NK-92 (cell line): Measurements from ENCODE around the gene CCNB2.

Experiments used
- DNase-seq: peaks from one replicate; lab custom pipeline; 2025; ENCODE audit not compliant: unreplicated experiment; lab: John Stamatoyannopoulos, UW

CCNB2 gene

DNA sequence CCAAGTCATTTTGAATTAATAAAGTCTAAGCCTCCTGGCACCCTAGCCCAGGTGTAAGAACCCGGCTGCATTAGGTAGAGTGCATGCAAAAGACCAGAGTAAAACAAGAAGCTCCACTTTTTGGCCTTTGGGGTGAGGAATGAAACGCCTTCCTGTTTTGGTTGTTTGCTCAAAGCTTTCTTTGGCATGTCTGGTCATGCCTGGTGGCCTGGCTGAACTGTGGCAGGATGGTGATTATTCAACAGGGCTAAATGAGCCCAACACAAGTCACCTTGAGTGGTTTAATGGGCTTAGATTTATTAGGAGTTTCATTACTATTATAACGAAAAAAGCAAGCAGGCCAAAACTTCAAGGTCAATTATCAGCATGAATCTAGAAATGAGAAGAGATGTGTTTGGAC is 60.8 kb downstream of the CCNB2 start:
- DNase-seq, result no peak

DNA sequence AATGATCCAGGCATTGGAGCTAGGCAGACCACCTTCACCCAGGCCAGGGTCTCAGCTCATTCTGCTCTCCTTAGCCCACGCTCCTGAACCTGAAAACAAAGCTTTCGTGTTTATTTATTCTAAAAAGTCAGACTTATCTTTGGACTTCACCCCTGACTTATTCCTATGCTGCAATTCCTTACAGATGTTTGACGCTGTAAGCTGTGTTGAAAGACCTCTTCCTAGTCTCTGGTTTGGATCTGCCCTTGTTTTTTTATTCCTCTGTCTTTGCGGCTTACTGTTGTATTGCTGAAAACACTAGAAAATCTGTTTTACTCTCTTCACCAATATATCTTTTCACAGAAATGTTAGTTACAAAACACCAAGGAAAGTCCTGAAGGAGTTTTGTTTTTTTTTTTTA is 61.2 kb downstream of the CCNB2 start:
- DNase-seq, result no peak

- DNase-seq, result no peak
Observed at GRCh38 chr15:59166601-59167265, 61.8 kb downstream of the CCNB2 start.

DNA sequence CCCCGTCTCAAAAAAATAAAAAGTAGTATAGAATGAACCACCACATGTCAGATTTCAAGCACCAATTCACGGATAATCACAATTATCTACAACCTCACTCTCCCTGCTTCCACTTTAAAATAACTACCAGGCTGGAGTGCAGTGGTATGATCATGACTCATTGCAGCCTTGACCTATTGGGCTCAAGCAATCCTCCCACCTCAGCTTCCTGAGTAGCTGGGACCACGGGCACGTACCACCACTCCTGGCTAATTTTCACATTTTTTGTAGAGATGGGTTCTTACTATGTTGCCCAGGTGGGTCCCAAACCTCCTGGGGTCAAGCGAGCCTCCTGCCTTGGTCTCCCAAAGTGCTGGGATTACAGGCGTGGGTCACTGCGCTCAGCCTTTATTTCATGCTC is 63.6 kb downstream of the CCNB2 start:
- no peak for DNase-seq

GRCh38 chr15:59169251-59169708 is 64.3 kb downstream of the CCNB2 start:
- no peak for DNase-seq

DNA sequence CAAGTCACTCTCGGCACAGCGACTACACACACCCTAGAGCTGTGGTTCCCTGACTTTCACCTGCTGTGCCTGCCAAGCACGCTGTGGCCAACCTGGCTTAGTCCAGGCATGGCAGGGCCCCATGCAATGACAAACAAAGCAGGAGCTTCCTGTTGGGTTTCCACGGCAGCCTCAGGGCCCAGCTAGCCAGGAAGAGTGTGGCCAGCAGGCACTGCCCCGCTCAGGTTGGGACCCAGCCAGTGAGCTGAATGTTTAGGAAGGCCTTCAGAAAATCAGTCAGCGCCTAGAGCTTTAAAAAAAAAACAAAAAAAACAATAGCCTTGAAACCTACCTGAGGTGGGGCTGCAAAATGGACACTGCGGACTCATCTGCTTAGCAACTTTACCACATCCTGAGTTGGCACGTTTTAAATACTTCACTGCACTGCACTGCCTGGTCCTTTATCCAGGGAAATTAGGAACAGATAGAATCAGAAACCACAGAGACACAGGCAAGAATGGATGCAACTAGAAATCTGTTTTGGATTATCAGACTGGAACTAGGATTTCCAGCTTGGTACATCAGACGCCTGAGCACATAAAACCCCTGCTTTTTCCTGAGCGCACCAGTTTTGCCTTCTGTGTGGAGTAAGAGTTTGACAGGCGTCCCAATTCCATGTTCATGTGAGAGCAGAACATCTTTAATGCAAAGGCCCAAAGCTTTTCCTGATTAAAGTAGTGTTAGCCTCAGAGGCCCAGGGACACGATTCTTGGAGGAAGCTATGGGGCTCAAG is 65.5 kb downstream of the CCNB2 start:
- DNase-seq, result no peak

DNA sequence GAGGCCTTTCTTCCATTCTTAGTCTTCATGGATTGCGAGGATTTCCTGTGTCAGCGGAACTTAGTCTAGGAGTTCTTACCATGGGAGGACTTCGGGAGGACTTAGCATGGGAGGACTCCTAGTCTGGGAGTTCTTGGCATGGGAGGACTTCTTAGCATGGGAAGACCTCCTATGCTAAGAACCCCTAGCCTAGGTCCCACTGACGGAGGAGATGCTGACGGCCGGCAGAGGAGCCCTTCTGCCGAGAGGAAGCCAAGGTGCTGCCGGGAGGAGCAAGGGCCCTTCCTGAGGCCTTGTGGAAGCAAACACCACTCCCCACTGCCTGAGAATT is 66.1 kb downstream of the CCNB2 start:
- DNase-seq, result no peak

GRCh38 chr15:59172289-59172901 is 67.4 kb downstream of the CCNB2 start:
- no peak for DNase-seq

- no peak for DNase-seq
Observed at GRCh38 chr15:59173194-59173593, 68.2 kb downstream of the CCNB2 start.

DNA sequence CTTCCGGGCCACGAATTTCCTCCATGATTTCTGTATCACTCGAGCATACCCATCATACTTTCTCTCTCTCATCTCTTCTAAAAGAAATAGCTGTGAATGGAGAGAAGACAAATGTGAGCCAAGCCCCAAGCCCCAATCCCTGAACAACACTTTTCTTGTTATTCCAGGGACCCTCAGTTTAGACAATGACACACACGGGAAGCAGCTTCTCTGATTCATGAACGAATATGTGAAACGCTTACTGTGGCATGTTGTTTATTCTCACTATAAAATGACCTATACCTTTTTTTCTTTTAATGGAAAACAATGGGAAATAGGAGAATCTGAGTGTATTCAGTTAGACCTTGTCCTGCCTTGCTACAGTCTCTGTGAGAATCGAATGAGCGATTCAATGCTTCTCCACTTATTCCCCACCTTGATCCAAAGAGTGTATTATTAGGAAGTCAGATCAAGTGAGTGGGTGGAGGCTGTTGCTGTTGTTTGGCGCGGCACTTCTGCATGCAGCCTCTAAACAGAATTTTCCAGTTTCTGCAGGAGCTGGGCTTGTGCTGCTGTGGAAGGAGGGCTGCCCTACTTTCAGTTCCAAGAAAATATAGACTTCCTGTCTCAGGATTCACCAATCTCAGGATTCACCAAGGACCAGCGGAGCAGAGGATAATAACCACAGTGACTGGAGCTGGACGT is 69.3 kb downstream of the CCNB2 start:
- DNase-seq, result no peak
